Measurements from ENCODE around the gene MRM2.

DNA sequence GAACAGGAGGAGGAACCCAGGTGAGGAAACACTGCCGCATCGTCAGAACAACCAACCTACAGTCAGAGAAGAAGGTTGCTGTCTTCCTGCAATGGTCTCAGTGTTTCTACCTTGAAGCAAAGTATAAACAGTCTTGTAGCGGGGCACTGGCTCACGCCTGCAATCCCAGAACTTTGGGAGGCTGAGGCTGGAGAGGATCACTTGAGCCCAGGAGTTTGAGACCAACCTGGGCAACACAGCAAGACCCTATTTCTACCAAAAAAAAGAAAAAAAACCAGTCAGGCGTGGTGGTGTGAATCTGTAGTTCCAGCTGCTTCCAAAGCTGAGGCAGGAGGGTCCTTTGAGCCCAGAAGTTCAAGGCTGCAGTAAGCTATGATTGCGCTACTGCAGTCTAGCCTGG, 48.9 kb upstream of the MRM2 start:
- TF ChIP-seq, protein P1, sequence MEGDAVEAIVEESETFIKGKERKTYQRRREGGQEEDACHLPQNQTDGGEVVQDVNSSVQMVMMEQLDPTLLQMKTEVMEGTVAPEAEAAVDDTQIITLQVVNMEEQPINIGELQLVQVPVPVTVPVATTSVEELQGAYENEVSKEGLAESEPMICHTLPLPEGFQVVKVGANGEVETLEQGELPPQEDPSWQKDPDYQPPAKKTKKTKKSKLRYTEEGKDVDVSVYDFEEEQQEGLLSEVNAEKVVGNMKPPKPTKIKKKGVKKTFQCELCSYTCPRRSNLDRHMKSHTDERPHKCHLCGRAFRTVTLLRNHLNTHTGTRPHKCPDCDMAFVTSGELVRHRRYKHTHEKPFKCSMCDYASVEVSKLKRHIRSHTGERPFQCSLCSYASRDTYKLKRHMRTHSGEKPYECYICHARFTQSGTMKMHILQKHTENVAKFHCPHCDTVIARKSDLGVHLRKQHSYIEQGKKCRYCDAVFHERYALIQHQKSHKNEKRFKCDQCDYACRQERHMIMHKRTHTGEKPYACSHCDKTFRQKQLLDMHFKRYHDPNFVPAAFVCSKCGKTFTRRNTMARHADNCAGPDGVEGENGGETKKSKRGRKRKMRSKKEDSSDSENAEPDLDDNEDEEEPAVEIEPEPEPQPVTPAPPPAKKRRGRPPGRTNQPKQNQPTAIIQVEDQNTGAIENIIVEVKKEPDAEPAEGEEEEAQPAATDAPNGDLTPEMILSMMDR (conservative IDR thresholded peaks at IDR 0.05; ENCODE audit: low read length) = no peak
- TF ChIP-seq EZH2phosphoT487 (IDR thresholded peaks at IDR 0.05; ENCODE audit: borderline replicate concordance, low read depth, low read length) = no peak

All from OCI-LY7 (cell line).